ENCODE results near the gene SPRED2.

SPRED2 gene

GRCh38 chr2:65432227-65433190, at the start of gene SPRED2:
Gene SPRED2 (minus strand): TSS chr2:65432599. CDS start chr2:65431987, 612 bp downstream.
- DNase-seq (ENCODE audit: low spot score), result peak; percentile 88

- DNase-seq (ENCODE audit: low spot score), result no peak
These were observed 49.6 kb upstream of the SPRED2 start for GRCh38 chr2:65481961-65482360.

- DNase-seq (ENCODE audit: low spot score), result no peak
These were observed 47.1 kb upstream of the SPRED2 start for GRCh38 chr2:65479524-65479923.

GRCh38 chr2:65478498-65479135, 46.2 kb upstream of the SPRED2 start:
- no peak for DNase-seq (ENCODE audit: low spot score)

- no peak for DNase-seq (ENCODE audit: low spot score)
These were observed 45.2 kb upstream of the SPRED2 start for GRCh38 chr2:65477590-65477989.

GRCh38 chr2:65476778-65477177, 44.4 kb upstream of the SPRED2 start:
- no peak for DNase-seq (ENCODE audit: low spot score)

- no peak for DNase-seq (ENCODE audit: low spot score)
These were observed 42.6 kb upstream of the SPRED2 start for GRCh38 chr2:65475000-65475399.

- DNase-seq (ENCODE audit: low spot score), result no peak
These were observed 40.6 kb upstream of the SPRED2 start for GRCh38 chr2:65473045-65473444.

- DNase-seq (ENCODE audit: low spot score), result no peak
These were observed 39.0 kb upstream of the SPRED2 start for GRCh38 chr2:65471409-65471808.

- DNase-seq (ENCODE audit: low spot score), result no peak
These were observed 34.2 kb upstream of the SPRED2 start for GRCh38 chr2:65466551-65466950.

GRCh38 chr2:65465857-65466256, 33.5 kb upstream of the SPRED2 start:
- DNase-seq (ENCODE audit: low spot score), result no peak

- DNase-seq (ENCODE audit: low spot score), result no peak
These were observed 32.7 kb upstream of the SPRED2 start for GRCh38 chr2:65465124-65465523.

GRCh38 chr2:65464604-65465003, 32.2 kb upstream of the SPRED2 start:
- DNase-seq (ENCODE audit: low spot score), result no peak

GRCh38 chr2:65458999-65459398, 26.6 kb upstream of the SPRED2 start:
- DNase-seq (ENCODE audit: low spot score), result no peak

- no peak for DNase-seq (ENCODE audit: low spot score)
These were observed 24.5 kb upstream of the SPRED2 start for GRCh38 chr2:65456886-65457285.

- no peak for DNase-seq (ENCODE audit: low spot score)
These were observed 23.7 kb upstream of the SPRED2 start for GRCh38 chr2:65456064-65456463.

GRCh38 chr2:65453916-65454315, 21.5 kb upstream of the SPRED2 start:
- DNase-seq (ENCODE audit: low spot score), result no peak

GRCh38 chr2:65452150-65452895, 19.9 kb upstream of the SPRED2 start:
- no peak for DNase-seq (ENCODE audit: low spot score)

- no peak for DNase-seq (ENCODE audit: low spot score)
These were observed 18.4 kb upstream of the SPRED2 start for GRCh38 chr2:65450810-65451209.

- no peak for DNase-seq (ENCODE audit: low spot score)
These were observed 18.0 kb upstream of the SPRED2 start for GRCh38 chr2:65450393-65450792.

- no peak for DNase-seq (ENCODE audit: low spot score)
These were observed 11.2 kb upstream of the SPRED2 start for GRCh38 chr2:65443509-65444186.

- no peak for DNase-seq (ENCODE audit: low spot score)
These were observed 10.1 kb upstream of the SPRED2 start for GRCh38 chr2:65442420-65443020.

All from HuH-7 (cell line).